Panc1 (cell line): ENCODE data around the gene ADAR. TPM values are rescaled to one million over a fixed set of nuclear protein-coding genes. Genes with fewer than 3 reads are reported as not detected.

ENCODE experiments used
- ATAC-seq: fragments of 200-7000 bp; cut with Tn5 transposase; 2 replicates; pipeline ENCODE4 v1.9.1; 2020; ENCODE audit warnings: mild to moderate bottlenecking, moderate library complexity
- BruUV-seq: library from RNA; stranded (reverse); fragments of 400-500 nt; replicated peaks from 2 replicates; lab custom pipeline; 2021; lab: Mats Ljungman, UMichigan
- CTCF ChIA-PET: fragments of 300-600 bp; sonication (Branson Sonifier 250); formaldehyde crosslinking; loops from one replicate; lab custom pipeline; 2022; ENCODE audit warnings: antibody characterized with exemption; lab: Charles Lee
- POLR2A ChIA-PET: fragments of 300-600 bp; sonication (Branson Sonifier 250); formaldehyde crosslinking; loops from one replicate; lab custom pipeline; 2022; ENCODE audit warnings: antibody characterized with exemption; lab: Charles Lee
- DNase-seq: peaks from one replicate; pipeline ENCODE4 v3.0.0-alpha.2; 2010; ENCODE audit warnings: low read depth, low spot score
- H3K27ac ChIP-seq: 2 replicates; pipeline ENCODE4 v1.5.1; 2011; ENCODE audit warnings: mild to moderate bottlenecking, low read length, inconsistent platforms
- H3K27me3 ChIP-seq: fragments of 200-500 bp; sonication (Bioruptor generic); 2 replicates; pipeline ENCODE4 v1.6.0; 2014; ENCODE audit warnings: low read length, inconsistent platforms; ENCODE audit not compliant: control insufficient read depth, insufficient read depth
- H3K36me3 ChIP-seq: fragments of 200-500 bp; sonication (Bioruptor generic); 2 replicates; pipeline ENCODE4 v1.5.1; 2014; ENCODE audit warnings: inconsistent platforms, mild to moderate bottlenecking, low read length, moderate library complexity; ENCODE audit not compliant: control insufficient read depth, insufficient read depth
- H3K4me1 ChIP-seq: 2 replicates; pipeline ENCODE4 v1.5.1; 2011; ENCODE audit warnings: inconsistent platforms, mild to moderate bottlenecking, low read length, moderate library complexity; ENCODE audit not compliant: control insufficient read depth, insufficient read depth
- H3K4me3 ChIP-seq, 2 experiments: 2 replicates each; pipeline ENCODE4 v1.5.1; 2011 to 2012; ENCODE audit warnings: low read depth in 2 of 2, low read length in 2 of 2, mild to moderate bottlenecking in 2 of 2, inconsistent platforms in 1 of 2, moderate library complexity in 1 of 2
- H3K9me3 ChIP-seq: fragments of 200-500 bp; sonication (Bioruptor generic); 2 replicates; pipeline ENCODE4 v1.5.1; 2014; ENCODE audit warnings: low read depth, mild to moderate bottlenecking, inconsistent platforms, low read length, moderate library complexity; ENCODE audit not compliant: control insufficient read depth, insufficient read depth
- POLR2AphosphoS5 ChIP-seq: IDR thresholded peaks from 2 replicates; pipeline ENCODE4 v1.6.1; 2012; ENCODE audit warnings: mild to moderate bottlenecking, low read depth, low read length, moderate library complexity
- SIN3A ChIP-seq: IDR thresholded peaks from 2 replicates; pipeline ENCODE4 v1.6.1; 2012; ENCODE audit warnings: low read depth, mild to moderate bottlenecking, low read length, moderate library complexity, borderline replicate concordance; ENCODE audit not compliant: insufficient read depth
- TCF7L2 ChIP-seq: IDR thresholded peaks from 2 replicates; pipeline ENCODE4 v1.6.1; 2011; ENCODE audit warnings: mild to moderate bottlenecking, low read depth, low read length, inconsistent platforms
- in situ Hi-C: cut with HindIII; loops from 2 replicates; pipeline ENCODE4 v1.10.0; 2016; ENCODE audit warnings: low sequenced_read_pairs, low pct_unique_long_range_greater_than_20kb
- intact Hi-C: fragments of 100-400 bp; cut with micrococcal nuclease; formaldehyde crosslinking; loops from one replicate; pipeline ENCODE4 v1.10.0; 2022; ENCODE audit not compliant: unreplicated experiment
- total RNA-seq: library from RNA; stranded (reverse); gene quantifications from one replicate; pipeline ENCODE4 v1.2.1, GENCODE V29; 2021; ENCODE audit not compliant: unreplicated experiment
- TF ChIP-seq, protein P1 (sequence below): fragments of 450-650 bp; IDR thresholded peaks from 2 replicates; pipeline ENCODE4 v1.5.1; 2017; ENCODE audit warnings: mild to moderate bottlenecking
- TF ChIP-seq, protein P2 (sequence below), 2 experiments: IDR thresholded peaks; 2 replicates each; pipeline ENCODE4 v1.6.1; 2011 to 2012; ENCODE audit warnings: low read depth in 2 of 2, control low read depth in 1 of 2, low read length in 1 of 2, mild to moderate bottlenecking in 1 of 2, moderate library complexity in 1 of 2; ENCODE audit not compliant: insufficient read depth in 1 of 2

The ADAR gene
- total RNA-seq, 1 experiment from 2014 or later = 136 TPM

DNA sequence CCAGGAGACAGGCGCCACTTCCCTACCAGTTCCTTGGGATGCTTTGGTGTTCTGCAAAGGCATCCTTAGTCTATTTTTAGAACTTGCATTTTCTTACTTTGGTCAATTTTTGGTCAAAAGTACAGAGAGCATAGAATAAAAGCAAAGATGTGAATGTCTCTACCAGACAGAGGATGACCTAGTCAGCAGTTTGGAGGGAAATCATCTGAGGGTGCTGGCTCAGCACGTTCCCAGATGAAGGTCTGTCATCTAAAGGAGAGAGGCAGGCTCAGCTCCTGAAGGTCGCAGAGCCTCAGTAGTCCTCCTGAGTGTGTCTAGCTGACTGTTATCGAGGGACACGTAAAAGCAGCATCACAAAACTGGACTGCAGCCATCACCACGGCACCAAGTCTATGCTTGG, 25.1 kb downstream of the ADAR start:
- ChIA-PET POLR2A (no interaction called here), CTCF (no interaction called here)
- Histone ChIP-seq H3K27me3 (no peaks in the 10 kb centered on the region), H3K9me3 (no peaks in the 10 kb centered on the region), H3K36me3 (peaks cover 29% of the 10 kb centered on the region; the same call in 1 of the 2 replicates), H3K27ac (no peak overlapping the region), H3K4me1 (no peaks in the 10 kb centered on the region), H3K4me3 (no peak overlapping the region)
- in situ Hi-C loops (no loop called here), intact Hi-C loops (no loop called here)
- ATAC-seq = no peak
- no TSS peak for BruUV-seq
- no peak for DNase-seq
- TF ChIP-seq SIN3A (no peak), TCF7L2 (no peak), POLR2AphosphoS5 (no peak)
- TF ChIP-seq, protein P1, sequence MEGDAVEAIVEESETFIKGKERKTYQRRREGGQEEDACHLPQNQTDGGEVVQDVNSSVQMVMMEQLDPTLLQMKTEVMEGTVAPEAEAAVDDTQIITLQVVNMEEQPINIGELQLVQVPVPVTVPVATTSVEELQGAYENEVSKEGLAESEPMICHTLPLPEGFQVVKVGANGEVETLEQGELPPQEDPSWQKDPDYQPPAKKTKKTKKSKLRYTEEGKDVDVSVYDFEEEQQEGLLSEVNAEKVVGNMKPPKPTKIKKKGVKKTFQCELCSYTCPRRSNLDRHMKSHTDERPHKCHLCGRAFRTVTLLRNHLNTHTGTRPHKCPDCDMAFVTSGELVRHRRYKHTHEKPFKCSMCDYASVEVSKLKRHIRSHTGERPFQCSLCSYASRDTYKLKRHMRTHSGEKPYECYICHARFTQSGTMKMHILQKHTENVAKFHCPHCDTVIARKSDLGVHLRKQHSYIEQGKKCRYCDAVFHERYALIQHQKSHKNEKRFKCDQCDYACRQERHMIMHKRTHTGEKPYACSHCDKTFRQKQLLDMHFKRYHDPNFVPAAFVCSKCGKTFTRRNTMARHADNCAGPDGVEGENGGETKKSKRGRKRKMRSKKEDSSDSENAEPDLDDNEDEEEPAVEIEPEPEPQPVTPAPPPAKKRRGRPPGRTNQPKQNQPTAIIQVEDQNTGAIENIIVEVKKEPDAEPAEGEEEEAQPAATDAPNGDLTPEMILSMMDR = no peak
- TF ChIP-seq, protein P2, sequence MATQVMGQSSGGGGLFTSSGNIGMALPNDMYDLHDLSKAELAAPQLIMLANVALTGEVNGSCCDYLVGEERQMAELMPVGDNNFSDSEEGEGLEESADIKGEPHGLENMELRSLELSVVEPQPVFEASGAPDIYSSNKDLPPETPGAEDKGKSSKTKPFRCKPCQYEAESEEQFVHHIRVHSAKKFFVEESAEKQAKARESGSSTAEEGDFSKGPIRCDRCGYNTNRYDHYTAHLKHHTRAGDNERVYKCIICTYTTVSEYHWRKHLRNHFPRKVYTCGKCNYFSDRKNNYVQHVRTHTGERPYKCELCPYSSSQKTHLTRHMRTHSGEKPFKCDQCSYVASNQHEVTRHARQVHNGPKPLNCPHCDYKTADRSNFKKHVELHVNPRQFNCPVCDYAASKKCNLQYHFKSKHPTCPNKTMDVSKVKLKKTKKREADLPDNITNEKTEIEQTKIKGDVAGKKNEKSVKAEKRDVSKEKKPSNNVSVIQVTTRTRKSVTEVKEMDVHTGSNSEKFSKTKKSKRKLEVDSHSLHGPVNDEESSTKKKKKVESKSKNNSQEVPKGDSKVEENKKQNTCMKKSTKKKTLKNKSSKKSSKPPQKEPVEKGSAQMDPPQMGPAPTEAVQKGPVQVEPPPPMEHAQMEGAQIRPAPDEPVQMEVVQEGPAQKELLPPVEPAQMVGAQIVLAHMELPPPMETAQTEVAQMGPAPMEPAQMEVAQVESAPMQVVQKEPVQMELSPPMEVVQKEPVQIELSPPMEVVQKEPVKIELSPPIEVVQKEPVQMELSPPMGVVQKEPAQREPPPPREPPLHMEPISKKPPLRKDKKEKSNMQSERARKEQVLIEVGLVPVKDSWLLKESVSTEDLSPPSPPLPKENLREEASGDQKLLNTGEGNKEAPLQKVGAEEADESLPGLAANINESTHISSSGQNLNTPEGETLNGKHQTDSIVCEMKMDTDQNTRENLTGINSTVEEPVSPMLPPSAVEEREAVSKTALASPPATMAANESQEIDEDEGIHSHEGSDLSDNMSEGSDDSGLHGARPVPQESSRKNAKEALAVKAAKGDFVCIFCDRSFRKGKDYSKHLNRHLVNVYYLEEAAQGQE (IDR thresholded peaks at IDR 0.05; ENCODE audit: insufficient read depth in 1 of 2, low read depth in 2 of 2, low read length in 1 of 2) = no peak

DNA sequence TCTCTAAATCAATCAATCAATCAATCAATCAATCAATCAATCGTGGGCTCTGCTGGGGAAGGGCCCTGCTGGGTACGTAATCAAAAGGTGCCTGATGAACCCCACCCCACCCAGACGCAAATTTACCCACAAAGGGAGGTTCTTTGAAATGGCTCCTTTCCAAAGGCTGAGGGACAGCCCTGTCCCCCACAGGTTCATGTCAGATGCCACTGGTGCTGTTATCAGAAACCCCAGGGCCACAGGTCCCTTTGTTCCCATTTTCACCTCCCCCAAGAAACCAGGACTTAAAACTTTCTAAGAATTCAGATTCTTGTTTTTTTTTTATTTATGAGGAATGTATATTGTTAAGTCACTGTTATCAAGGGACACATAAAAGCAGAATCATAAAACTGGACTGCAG, 26.2 kb downstream of the ADAR start:
- Histone ChIP-seq H3K9me3 (no peaks in the 10 kb centered on the region), H3K4me1 (no peaks in the 10 kb centered on the region), H3K27ac (no peak overlapping the region), H3K36me3 (peaks cover 20% of the 10 kb centered on the region; the same call in 1 of the 2 replicates), H3K4me3 (no peak overlapping the region), H3K27me3 (no peaks in the 10 kb centered on the region)
- TF ChIP-seq POLR2AphosphoS5 = no peak
- TF ChIP-seq, protein P2 (IDR thresholded peaks at IDR 0.05; ENCODE audit: insufficient read depth in 1 of 2, low read depth in 2 of 2, low read length in 1 of 2) = no peak
- TF ChIP-seq TCF7L2 = no peak
- TF ChIP-seq SIN3A = no peak
- TF ChIP-seq, protein P1 = no peak
- no TSS peak for BruUV-seq
- no peak for DNase-seq
- POLR2A ChIA-PET = no interaction called here
- in situ Hi-C loops (no loop called here), intact Hi-C loops (no loop called here)
- no peak for ATAC-seq
- CTCF ChIA-PET = no interaction called here
